Measurements from ENCODE around the gene IGSF9.

Gene IGSF9

DNA sequence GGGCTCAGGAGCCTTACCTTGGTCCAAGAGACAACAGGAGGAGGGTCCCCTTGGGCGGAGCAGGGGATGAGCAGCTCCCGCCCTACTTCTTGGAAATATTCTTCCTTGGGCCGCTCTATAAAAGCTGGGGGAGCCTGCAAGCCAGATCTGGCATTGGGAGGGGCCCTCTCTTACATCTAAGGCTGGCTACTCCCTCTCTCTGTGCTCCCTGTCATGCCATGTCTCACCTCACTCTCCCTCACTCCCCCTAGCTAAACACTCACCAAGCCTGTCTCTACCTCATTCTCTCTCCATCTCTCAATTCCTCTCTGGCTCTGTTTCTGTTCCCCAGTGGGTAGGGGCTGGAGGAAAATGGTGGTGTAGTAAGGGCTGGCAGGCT is 13.6 kb downstream of the IGSF9 start:
- no peak for DNase-seq (ENCODE audit: low read depth)

DNA sequence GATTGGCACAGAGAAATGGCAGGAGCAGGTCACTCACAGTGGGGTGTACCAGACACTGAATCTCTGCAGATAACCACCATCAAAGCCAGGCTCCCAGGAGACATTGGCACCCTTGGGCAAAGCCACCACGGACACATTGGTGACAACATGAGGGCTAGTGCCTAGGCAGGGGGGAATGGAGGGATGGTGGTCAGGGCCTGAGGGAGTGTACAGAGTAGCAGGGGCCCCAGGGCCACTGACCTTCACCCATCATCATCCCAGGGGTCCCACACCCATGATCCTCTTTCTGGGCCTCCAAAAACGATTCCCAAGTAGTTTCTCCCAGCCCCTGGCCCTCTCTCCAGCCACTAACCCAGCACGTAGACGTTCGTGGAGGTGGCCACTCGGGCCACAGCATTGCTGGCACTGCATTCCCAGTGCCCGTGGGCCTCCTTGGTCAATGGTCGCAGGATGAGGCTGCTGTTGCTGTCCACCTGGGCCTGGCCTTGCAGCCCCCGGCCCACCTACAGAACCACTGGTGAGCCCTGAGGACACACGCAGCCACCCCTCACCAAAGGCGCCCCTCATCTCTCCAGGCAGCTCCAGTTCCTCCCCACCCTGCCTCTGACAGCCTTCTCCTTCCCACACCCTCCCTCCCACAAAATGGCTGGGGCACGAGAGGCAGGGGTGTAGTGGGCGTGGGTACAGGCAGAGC is 14.2 kb downstream of the IGSF9 start:
- no peak for DNase-seq (ENCODE audit: low read depth)

DNA sequence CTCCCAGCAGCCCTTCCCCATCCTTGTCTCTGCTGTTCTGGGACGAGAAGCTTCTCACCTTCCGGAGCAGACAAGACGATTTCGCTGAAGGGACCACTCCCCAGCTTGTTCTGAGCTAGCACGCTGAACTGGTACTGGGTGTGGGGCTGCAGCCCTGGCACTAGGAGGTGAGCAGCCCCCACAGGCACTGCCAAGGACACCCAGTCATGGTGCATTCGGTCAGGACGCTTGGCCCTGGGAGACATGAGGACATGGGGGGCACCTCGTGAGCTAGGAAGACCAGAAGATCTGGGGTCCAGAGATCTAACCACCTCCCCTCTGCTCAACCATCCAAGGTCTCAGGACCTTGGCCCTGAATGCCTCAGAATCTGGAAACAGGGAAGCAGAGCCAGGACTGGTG is 14.8 kb downstream of the IGSF9 start:
- no peak for DNase-seq (ENCODE audit: low read depth)

DNA sequence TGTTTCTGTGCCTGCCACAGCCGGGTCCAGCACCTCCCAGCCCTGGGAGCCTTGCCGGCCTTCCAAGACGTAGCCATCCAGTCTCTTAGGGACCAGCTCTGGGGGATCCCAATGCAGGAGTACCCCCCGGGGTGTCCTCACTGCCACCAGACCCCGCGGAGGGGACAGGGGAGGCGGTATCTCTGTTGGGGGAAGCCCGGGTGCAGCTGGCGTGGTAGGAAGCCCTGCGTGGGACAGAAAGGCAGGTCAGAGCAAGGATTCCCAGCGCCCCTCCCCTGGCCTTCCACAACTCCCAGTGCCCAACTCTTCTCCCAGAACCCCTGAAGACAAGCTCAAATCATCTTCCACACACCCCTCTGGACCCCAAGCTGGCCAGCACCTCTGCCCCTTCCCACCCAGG is 15.2 kb downstream of the IGSF9 start:
- no peak for DNase-seq (ENCODE audit: low read depth)

DNA sequence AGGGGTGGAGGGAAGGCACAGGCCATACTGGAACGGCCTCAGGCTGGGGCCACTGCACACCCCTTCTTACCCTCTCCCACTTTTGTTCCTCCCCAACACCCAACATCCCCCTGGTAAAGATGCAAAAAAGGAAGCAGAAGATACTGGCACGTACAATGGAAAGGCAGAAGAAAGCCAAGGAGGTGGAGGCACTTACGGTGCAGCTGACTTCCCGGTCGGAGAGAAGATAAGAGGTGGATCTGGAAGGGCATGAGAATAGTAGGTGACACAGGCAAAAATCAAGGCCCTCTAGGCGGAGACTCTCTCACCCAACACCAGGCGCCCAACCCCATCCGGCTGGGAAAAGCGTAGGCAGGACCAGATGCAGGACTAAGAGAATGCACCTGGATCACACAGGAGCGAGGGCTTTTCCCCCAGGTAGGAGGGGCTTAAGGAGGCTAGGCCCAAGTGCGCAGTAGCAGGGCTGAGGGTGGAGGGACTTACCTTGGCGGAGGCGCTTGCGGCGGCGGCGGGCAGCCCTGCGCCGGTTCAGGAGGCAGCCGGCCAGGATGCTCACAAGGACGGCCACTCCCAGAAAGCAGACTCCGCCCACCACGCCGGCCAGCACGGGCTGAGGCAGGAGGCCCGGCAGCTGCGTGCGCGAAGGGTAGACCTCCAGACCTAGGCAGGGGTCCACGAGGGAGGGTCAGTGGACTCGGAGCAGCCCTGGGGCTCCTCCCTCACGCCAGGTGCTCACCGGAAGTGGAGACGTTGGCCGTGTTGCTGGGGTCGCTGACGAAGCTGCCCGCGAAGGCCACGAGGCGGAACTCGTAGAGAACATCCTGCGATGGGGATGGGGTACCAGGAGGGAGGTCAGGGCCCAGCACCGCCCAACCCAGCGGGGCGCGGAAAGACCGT is 16.0 kb downstream of the IGSF9 start:
- DNase-seq (ENCODE audit: low read depth), result no peak

DNA sequence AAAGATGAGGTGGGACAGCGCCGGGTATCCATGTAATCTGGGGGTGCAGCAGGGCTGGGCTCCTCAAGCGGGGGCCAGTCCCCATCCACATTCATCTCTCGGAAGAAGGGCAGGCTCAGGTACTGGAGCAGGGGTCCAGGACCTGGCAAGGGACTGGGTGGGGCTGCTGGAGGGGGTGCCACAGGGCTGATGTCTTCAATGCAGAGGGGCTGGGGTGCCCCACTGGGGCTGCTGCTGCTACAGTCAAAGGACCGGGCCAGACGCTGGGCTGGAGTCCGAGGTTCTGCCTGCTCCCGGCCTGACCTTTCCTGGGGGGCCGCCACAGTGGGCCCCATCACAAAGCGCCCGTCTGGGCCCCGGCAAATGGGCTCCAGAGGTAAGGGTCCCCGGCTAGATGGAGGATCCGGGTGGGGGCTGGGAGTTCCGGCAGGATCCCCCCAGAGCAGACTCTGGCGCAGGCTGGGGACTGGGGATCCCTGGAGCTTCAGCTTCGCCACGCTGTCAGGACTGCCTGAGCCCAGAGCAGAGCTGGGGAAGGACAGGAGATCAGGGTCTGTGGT is 16.8 kb downstream of the IGSF9 start:
- no peak for DNase-seq (ENCODE audit: low read depth)

DNA sequence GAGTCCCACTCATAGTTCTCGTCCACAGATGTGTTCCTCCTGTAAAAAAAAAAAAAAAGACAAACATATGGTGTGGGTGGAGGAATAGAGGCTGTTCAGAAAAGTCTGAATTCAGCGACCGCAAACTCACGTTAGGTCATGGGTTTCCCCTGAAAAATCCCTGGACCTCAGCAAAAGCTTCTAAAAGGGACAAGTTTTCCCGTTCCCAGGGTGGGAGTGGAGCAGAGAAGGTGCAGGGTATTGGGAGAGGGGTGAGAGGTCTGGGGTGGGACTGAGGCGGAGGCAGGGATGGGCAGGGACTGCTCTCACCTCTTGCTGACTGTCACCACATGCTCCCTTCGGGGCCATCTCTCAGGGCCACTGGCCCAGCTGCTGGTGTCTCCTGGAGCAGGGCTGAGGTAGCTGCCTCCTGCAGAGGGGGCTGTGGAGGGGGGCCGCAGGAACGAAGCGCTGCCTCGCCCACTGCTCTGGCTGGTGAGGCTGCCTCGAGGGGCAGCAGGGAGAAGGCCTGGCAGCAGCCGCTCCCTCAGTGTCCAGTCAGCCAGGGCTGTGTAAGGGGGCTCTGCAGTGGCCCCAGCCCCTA is 17.5 kb downstream of the IGSF9 start:
- DNase-seq (ENCODE audit: low read depth), result no peak

DNA sequence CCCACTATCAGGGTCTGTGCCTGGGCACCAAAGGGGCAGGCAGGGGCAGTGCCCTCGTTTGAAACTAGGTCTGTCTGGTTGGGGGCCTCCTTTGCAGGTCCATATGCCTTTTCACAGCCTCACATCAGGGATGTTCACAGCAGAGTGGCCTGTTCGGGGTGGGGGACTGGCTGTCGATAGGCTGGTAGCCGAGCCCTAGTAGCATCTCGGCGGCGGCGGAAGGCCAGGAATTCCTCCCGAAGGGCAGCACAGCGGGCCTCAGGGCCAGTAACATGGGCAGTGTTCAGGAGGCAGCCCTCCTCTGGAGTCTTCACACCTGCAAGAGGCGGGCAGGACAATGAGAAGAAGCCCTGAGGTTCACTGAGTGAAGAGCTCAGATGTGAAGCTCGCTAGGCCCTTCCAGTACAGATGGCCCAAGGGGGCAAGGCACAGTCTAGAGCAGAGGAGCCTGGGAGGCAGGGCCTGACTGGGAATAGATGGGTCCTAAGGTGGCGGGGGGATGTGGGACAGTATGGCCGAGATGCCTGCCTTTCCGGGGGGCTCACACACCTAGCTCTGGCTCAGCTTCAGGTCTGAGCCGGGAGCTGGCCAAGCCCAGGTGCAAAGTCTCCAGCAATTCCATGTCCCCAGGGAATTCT is 18.1 kb downstream of the IGSF9 start:
- DNase-seq (ENCODE audit: low read depth), result no peak

DNA sequence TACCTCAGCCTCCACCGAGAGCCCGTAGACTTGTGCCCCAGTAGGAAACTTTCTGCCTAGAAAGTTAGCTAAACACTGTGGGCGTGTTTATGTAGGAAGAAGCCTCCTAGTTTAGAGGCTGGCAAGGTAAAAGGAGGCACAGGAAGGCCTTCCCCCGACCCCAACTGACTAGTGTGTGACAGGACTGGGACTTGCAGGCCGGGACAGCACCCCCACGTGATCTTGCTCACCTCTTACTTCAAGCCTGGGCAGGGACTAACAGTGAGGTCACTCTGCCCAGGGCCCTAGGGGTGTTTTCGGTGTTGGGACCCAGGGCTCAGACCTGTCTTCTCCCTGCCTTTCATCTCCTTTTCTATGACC is 19.7 kb downstream of the IGSF9 start:
- no peak for DNase-seq (ENCODE audit: low read depth)

DNA sequence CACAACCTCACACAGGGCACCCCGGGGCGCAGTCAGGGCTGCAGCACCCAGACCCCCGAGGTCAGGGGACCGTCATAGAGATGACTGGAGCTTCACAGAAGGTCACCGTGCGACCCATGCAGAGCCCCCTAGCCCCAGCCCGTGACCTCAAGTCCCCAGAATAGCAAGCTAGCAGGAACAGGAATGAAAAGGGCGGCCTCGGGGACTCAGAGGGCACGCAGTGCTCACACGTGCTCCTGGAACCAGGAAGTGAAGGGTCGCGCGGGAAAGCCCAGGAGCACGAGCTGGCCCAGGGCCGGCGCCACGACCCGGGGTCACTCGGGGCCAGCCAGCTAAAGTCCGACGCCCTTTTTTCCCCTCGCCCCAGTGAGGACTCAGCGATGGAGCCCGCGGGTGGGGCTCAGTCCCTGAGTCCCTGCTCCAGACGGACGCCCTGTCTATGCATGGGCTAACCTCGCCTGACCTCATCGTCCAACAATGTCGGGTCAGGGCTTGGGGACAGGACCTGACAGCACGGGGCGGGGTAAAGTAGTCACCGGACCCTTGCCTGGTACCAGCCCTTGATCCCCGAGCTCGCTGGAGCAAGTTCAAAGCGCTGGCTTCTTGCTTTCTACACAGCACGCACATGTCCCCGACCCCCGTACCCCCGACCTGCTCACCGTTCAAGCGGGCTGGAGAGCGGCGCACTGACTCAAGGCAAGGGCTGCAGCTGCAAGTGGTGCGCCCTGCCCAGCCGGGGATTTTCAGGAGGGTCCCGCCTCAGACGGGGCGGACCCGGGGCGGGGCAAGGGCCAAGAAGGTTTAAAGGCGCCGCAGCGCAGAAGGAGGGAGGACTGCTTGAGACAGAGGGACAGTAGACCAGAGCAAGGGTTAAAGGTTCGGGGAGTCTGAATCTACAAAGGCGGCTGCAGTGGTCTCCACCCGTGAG is 20.4 kb downstream of the IGSF9 start, which contains the start of gene TAGLN2:
Gene TAGLN2 (minus strand): TSS at position 717 of the 928 bp plus-strand sequence. CDS start 4,998 bp downstream, outside the sequence.
- DNase-seq (ENCODE audit: low read depth), result peak; percentile 83

DNA sequence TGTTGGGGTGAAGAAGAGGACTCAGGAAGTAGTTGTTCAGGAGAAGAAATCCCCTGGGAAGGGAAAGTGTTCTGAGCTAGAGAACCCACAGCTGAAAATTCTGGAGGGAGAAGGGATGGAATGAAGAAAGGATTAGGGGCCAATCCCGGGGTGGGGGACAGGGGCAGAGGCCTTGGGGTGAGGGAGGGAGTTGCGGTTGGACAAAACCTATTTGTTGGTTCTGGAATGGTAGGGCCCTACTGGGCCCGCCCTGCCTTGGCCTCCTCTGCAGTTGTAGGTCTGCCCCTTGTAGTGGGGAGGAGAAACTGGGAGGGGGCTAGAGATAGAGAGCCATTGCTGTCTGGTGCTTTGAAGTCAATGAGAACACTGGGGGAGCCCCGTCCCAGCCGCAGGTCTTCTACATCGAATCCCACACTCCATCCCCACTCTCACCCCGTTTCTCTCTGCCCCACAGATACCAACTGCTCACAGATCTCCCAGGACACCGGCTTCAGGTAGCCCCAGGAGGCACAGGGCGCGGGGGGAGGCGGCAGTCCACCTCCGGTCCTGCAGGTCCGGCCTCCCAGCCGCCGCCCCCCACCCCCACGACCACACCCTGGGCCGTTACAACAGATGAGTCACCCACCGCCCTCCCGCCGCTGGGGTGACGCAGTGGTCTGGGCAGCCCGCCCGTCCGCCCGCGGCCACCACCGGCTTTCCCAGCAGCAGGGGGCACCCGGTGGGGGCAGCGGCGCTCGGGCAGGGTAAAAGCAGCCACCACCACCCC is 21.2 kb downstream of the IGSF9 start:
- DNase-seq (ENCODE audit: low read depth), result peak; percentile 55

DNA sequence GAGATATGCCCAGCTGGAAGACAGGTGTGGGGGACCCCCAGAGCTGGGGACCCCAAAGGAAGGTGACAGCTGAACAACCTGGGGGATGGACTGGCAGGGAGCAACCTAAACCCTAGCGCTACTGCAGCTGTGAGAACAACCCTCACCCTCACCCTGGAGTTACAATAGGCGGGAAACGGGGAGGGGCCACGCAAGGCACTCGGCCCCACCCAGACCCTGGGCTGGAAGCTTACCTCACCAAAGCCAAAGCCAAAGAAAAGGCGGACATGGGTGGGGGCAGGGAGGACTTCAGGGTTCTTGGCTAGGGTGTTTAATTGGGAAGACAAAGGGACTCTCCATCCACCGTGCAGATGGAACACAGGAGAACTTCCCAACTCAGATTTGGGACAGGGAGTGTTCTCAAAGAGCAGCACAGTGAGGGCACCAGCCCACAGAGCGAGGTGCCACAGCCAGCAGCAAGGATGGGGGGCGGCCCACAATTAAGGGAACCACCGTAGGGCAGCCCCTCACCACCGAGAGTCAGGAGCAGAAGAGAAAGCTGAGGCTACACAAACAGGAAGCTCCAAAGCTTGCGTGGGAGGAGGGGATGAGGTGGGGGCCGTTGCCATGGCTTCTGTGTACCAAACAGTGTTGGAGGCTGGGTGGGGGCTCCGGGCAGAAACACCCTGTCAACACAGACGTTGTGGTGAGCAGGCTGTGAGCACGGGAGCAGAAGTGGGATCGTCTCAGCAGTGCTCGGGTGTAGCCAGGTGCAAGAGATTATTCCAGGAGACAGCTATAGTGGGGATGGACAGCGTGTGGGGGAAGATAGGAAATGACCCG is 22.0 kb downstream of the IGSF9 start:
- DNase-seq (ENCODE audit: low read depth), result peak; percentile 66

DNA sequence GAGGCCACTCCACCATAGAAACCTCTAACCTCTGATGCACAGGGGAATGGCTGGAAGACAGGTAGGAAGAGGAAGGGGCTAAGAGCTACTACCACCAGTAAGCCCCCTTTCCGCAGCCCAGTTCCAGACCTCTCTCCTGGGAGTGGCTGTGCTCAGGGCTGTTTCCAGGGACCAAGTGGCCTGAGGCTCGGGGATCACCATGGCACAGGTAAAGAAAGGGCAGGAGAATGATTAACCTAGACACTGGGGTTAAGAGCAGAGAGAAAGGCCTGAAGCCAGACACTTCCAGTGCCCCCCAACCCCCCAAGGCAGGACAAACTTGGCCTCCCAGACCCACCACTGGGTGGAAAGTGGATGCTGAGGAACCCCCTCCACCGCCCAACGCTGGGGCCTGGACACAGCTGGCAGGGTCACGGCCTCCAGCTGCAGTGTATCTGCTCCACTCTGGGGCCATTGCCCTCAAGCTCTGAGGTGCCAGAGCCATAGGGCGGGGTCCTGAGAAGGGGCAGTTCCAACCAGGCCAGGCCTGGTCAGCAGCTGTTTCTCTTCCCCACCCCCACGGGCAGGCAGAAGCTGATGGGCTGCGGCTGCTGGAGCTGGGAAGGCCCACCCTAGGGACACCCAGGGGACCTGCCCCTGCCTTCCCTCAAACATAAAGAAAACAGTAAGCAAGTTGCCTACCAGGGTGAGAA is 22.8 kb downstream of the IGSF9 start:
- DNase-seq (ENCODE audit: low read depth), result no peak

DNA sequence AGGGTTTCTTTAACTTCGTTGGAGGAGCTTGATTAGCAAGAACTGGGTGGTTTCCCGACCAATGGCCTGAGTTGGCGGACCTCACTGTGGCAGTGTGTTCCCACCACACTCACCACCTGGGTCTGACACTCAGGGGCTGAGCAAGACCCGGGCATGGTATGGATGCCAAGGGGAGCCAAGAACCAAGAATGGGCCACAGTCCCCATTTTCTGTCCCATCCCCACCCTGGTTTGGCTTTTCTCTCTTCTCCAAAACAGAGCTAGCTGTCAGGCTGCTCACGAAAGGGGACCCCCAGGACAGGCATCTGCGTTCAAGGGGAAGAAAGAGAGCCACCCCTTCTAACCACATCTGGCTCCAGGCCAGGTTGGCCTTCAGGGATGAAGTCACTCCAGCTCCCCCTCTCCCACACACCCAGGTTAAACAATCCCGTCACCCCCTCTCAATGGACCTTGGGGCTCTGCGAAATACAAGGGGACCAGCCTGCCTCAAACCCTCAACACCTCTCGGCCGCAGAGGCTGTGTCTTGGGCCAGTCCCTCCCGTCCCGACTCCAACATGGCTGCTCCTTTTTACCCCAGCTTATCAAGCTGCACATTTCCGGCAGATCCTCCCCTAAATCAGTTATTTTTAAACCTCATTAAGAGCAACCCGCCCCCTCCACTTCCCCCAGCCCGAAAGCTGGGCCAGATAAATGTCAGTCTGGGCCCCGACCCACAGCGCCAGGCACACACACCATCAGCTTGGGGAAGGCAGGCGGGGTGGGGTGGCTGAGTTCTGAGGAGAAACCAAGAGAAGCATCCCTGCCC is 23.5 kb downstream of the IGSF9 start:
- no peak for DNase-seq (ENCODE audit: low read depth)

DNA sequence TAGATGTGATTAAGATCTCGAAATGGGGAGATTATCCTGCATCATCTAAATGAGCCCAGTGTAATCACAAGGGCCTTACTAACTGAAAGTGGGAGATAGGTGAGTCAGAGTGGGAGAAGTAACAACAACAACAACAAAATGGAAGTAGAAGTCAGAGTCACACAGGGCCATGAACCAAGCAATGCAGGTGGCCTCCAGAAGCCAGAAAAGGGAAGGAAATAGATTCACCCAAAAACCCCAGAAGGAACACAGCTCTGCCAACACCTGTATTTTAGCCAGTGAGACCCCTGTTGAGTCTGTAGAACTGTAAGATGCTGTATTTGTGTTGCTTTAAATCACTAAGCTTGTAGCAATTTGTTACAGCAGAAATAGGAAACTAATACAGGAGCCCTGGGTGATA is 24.2 kb downstream of the IGSF9 start:
- DNase-seq (ENCODE audit: low read depth), result no peak

DNA sequence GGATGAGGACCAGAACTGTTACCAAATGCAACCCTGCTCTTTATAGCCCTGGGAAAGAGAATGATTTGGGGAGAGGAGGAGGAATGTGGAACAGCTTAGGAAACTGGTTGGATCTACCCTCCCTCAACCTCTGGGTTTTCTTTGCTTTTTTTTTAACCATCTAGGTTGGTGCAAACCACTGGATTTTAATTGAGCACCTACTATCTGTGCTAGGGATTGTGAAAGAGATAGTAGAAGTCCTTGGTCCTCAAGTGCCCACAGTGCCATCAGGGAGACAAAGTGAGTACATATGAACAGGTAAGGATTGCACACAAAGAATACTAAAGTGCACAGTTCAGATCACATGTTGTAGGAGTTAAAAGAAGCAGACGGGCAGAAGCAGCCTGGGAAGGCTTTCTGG is 24.8 kb downstream of the IGSF9 start:
- no peak for DNase-seq (ENCODE audit: low read depth)

DNA sequence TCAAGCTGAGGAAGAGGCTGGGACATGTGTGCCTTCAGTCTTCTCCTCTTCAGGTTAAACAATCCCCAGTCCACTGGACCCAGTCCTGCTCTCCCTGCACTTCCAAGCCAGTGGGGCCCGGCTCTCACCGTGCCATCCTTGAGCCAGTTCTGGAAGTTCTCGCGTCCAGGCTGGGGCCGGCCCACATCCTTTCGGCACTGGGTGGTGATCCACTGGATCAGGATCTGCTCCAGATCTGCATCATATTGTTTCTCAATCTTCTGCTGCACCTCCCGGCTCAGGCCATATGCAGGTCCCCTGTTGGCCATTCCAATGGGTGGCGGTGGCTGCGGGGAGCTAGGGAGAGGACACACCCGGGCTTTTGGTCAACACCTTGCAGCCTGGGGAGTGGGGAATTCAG is 25.2 kb downstream of the IGSF9 start:
- no peak for DNase-seq (ENCODE audit: low read depth)

DNA sequence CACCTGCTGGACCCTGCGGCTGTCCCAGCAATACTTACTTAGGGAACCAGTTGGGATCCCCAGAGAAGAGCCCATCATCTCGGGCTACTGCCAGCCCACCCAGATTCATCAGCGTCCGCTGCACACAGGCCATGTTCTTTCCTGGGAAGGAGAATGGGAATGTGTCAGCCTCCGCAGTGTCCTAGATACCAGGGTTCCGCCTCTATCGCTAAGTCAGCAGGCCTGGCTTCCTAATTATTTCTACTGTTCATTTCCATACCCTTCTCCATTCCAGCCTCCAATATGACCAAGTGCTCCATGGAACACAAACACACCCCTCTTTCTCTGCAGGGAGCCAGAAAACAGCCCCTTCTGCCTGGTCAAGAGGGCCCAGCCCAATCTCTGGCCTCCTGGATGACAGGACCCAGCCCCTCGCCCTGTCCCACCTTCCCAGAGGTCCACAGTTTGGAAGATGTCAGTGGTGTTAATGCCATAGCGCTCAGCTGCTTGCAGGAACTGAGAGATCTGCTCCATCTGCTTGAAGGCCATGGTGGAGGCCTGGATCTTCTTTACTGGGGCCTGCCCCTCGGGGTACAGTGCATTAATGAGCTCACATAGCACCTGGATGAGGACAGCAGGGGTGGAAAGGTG is 26.1 kb downstream of the IGSF9 start:
- DNase-seq (ENCODE audit: low read depth), result no peak

Data from stimulated activated CD8-positive, alpha-beta memory T cell treated with anti-CD3 and anti-CD28 coated beads, Interleukin-12 subunit alpha, Interleukin-12 subunit beta, amount 100 ng/mL, for 4 hours (primary cell).